Activated T-cell treated with anti-CD3 and anti-CD28 coated beads, Interleukin-2, amount 50 U/mL, for 48 hours (primary cell): ENCODE results near the gene ABL1.
A peak's percentile ranks its signal among the peaks of the same experiment; 100 is the strongest.
"Not testable (repeated sequence)": the region's sequence is repeated elsewhere in the genome, so short reads cannot be mapped to it uniquely, and the experiment has no call there.

ENCODE experiments used
- DNase-seq, 2 experiments: peaks; one replicate each; pipeline ENCODE4 v3.0.0-alpha.2; 2020

Gene ABL1

DNA sequence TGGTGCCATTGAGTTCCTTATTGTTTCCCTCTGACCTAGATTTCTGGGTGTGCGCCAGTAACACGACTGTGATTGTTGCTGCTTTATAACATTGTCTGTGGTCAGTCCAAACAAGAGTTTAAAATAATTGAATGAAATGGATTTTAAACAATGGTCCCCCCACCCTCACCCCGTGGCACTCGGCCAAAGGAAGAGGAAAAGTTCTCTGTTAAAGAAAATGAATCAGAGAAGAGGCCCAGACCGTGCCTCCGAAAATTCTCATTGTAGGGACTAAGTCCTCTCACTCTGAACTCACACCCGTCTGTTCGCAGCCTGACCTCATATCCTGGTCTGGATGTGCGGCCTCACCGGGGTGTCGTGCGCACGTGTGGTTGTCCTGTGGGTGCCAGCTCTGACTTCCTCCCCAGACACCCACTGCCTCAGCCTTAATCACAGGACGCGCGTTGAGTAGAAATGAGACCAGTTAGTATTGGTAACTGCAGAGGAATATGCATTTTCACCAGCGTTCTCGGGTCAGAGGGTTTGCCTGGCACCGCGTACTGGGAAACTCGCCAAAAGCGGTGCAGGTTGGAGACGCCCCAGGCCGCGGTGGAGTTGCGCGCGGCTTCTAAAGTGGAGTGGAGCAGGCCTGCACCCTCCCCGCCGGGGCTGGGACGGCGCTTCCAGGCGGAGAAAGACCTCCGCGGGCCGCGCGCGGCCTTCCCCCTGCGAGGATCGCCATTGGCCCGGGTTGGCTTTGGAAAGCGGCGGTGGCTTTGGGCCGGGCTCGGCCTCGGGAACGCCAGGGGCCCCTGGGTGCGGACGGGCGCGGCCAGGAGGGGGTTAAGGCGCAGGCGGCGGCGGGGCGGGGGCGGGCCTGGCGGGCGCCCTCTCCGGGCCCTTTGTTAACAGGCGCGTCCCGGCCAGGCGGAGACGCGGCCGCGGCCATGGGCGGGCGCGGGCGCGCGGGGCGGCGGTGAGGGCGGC, at the start of gene ABL1:
TSS of gene ABL1 (plus strand) at position 884 of the 966 bp plus-strand sequence. CDS start 193 bp downstream, outside the sequence.
- DNase-seq: peak; percentile 84 to 87

DNA sequence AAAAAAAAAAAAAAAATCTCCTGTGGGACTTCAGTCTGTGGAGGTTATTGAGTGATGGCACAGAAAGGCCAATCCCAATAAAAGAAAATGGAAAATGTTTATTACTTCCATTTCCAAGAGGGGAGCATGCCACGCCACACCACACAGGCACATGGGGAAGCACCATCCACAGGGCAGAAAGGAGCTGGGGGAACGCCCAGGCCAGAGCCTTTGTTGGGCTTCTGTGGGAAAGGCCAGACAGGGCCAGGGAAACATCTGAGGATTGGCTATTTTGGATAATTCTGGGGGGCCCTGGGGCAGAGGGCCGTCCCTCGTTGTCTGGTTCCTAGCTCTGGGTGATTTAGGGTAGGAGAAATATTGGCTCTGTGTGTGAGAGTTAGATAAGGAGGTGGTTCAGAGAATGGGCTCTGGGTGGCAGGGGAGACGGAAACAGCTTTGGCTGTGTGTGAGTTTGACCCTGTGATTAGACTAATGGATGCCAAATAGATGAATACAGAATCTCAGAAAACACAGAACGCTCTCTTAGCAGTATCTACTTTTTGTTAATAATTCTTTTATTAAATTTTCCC, 49.0 kb upstream of the ABL1 start:
- no peak for DNase-seq

DNA sequence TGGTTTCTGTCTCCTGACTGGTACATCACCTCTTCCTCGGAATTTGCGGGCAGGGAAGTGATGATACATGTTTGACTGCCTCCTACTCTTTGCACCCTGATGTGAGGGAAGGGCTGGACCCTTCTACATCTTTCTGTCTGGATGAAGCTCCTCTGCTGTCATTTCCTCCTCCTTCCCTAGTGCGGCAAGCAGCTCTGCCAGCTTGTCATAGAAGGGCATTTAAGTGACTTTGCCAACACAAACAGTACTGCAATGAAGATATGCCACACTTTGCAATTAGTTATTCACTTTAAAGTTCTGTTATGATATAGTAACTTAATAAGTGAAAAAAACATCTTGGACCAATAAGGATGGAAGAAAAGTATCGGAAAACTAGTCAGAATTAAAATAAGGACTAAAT, 48.5 kb upstream of the ABL1 start:
- DNase-seq: no peak

DNA sequence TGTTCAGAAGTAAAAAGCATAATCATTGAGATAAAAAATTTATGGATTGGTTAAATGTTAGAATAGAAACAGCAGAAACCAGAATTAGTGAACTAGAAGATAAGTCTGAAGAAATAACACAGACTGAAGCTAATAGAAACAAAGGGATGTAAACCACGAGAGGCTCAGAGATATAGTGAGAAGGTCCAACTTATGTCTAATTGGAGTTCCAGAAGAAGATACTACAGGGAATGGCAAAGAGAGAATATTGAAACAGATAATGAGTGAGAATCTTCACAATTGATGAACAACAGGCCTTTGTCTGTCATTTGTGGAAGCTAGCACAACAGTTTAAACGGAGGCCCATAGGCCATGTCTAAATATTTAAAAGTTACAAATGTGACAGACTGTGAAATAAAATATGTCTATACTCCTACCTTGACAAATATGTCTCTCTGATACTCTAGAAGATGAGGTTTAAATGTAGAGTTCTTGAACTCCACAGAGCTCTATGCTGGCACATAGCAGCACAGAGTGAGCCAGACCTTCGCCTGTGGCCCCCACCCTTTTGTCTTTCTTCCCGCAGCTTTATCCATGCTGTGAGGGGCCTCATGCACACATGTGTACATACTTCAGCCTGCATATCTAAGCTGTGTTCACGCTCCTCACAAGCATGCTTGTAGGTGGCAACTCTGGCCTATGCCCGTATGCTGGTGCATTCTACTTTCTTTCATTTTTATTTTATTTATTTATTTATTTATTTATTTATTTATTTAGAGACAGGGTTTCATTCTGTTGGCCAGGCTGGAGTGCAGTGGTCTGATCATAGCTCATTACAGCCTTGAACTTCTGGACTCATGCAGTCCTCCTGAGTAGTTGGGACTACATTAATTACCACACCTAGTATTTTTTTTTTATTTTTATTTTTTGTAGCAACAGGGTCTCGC, 45.0 kb upstream of the ABL1 start:
- no peak for DNase-seq

DNA sequence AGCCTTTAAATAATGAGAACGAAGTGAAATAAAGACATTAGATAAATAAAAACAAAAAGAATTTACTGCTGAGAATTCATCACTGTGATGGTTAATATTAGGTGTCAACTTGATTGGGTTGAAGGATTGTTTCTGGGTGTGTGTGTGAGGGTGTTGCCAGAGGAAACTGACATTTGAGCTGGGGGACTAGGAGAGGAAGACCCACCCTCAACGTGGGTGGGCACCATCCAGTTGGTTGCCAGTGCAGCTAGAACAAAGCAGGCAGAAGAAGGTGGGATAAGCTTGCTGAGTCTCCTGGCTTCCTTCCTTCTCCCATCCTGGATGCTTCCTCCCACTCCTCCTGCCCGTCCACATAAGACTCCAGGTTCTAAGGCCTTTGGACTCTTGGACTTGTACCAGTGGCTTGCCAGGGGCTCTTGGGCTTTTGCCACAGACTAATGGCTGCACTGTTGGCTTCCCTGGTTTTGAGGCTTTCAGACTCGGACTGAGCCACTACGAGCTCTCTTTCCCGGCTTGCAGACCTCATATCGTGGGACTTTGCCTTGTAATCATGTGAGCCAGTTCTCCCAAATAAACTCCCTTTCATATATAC, 43.7 kb upstream of the ABL1 start:
- DNase-seq: no peak

DNA sequence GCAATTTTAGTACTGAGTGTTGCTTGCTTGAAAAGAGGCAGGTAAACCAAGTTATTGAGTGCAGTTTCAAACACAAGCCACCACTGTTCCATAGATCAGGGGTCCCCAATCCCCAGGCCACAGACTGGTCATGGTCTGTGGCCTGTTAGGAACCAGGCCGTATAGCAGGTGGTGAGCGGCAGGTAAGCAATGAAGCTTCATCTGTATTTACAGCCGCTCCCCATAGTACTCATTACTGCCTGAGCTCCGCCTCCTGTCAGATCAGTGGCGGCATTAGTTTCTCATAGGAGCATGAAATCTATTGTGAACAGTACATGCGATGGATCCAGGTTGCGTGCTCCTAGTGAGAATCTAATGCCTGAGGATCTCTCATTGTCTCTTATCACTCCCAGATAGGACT, 41.5 kb upstream of the ABL1 start:
- DNase-seq: no peak

DNA sequence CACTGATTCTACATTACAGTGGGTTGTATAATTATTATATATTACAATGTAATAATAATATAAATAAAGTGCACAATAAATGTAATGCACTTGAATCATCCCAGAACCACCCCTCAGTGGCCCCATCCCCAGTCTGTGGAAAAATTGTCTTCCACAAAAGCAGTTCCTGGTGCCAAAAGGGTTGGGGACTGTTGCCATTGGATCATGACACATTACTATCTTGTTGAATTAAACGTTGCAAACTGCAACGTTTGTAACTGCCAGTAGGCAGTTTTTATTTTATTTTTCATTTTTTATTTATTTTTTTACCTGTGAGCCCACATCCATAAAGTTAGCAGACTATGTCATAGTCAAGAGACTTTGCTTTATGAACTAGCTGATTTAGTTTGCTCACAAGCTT, 41.0 kb upstream of the ABL1 start:
- DNase-seq: not testable (repeated sequence)

DNA sequence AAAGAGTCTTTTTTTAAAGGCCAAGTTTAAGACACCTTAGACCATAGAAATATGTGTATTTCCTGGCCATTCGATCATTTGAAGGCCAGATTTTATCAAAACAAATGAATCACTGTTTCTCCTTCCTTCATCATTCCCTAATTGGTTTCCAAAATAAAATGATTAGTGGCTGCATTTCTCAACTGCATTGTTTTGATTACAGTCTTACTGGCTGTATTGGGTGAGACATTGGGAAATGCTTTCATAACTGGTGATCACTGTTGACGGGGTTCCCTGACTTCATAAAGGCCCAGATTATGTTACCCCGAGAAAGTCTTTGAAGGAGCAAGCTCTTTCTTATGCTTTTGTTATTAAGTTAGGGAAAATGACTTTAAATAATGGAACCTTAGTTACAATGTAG, 40.6 kb upstream of the ABL1 start:
- not testable (repeated sequence) for DNase-seq

DNA sequence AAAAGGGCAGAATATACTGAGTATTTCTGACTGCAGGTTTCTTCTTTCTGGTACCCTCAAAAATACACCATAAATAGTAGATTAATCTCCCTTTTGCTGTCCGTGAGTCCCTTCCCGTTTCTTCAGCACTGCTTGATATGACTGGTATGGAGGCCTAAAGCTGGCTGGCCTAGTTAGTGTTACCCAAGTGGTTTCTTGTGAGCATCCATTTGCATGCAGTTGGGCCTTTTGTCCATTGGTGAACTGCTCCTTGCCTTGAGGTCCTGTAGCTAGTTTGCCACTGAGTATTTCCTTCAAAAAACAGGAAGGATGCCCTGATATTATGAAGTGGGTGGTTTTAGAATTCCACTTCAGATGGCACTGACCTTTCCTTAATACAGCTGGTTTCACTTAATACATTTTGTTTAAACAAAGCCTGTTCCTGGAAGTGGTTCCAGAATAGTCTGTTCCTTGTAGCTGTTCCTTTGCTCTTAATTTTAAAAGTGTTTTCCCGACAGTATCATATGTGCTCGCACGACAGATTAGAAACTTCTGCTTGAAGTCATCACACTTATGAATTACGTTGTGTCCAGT, 40.0 kb upstream of the ABL1 start:
- DNase-seq: no peak

DNA sequence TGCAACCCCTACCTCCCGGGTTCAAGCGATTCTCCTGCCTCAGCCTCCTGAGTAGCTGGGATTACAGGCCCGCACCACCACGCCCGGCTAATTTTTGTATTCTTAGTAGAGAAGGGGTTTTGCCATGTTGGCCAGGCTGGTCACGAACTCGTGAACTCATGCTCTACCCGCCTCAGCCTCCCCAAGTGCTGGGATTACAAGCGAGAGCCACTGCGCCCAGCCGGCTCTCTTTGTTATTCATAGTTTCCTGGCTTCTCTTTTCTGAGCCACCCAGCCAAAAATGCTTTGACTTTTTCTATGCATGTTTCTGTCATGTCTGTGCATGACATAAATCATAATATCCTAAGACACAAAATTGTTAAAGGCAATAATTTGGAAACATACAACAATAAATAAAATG, 31.9 kb upstream of the ABL1 start:
- DNase-seq: not testable (repeated sequence)

DNA sequence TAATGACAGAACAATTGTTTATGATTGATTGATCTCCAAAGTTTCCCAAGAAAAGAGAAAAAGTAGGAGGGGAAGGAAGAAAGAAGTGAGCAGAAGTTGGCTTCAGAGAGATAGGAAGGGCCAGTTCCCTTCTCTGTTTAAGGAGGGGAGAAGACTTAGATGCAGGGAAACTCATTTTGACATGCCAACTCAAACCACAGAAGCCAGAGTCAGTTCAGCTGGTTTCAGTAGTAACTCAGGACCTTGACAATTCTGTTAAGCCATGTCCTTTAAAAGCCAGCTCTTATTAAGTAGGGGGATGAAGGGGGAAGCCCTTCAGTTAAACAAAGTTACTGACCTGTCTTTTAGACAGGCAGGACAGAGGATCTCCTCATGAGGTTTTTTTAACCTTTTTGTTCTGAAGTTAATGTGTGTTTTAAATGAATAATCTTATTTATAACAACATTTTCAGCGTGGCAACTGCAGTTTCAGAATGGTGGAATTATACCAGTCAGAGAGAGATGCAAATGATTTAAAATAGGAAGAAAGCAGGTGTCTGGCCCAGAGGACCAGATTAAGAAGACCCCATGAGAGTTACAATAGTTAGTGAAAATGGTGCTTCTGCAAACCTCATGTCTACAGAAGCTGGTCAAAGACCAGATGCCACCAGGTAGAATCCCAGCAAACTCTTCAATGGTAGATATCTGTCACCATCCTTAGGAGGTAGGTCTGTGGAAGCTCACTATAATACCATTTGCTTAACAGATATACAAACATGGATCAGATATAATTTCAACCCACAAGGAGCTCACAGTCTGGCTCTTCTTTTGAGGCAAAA, 29.3 kb upstream of the ABL1 start:
- DNase-seq: no peak

DNA sequence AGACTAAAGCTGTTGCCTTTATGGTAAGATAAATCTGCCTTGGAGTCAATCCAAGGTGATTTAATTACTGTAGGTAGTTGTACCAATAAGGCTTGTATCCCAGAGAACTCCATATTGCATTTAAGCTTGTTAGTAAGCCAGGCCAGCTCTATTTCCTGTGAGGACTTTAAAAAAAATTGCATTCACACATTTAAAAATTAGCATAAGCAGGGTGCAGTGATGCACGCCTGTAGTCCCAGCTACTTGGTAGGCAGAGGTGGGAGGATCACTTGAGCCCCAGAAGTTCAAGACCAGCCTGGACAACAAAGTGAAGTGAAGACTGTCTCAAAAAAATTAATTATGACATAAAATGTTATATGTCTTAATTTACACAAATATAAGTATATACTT, 28.7 kb upstream of the ABL1 start:
- DNase-seq: no peak

DNA sequence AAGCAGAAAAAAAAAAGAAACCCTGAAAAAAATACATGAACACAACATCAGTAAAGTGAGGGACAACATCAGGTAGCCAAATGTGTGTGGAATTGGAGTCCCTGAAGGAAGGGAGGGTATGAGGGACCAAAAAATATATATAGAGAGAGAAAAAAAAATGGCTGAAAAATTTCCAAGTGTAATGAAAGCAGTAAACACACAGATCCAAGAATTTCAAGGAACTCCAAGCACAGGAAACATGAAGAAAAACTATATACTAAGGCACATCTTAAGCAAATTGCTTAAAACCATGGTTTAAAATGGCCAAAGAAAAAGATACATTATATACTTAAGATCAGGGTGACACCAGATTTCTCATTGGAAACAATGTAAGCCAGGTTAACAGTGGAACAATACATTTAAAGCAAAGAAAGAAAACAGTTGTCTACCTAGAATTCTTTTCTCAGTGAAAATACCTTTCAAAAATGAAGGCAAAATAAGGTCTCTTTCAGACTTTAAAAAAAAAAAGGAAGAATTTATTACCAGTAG, 24.4 kb upstream of the ABL1 start:
- no peak for DNase-seq

DNA sequence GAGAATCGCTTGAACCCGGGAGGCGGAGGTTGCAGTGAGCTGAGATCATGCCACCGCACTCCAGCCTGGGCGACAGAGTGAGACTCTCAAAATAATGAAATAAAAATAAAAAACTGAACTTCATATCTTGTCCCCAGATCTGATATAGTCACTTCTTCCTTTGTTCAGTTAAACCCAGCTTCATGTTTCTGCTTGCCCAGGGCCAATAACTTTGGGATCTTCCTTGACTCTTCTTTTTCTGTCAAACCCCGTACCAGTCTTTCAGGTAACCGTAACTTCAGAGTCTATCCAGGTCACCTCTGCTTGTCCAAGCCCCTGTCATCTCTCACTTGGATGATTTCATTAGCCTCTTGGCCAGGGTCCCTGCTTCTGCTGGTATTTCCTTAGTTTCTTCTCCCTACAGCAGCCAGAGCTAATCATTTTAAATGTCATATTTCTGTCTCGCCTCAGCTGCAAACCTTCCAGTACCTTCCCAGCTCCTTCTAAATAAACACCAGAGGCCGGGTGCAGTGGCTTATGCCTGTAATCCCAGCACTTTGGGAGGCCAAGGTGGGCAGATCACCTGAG, 19.7 kb upstream of the ABL1 start:
- no peak for DNase-seq

DNA sequence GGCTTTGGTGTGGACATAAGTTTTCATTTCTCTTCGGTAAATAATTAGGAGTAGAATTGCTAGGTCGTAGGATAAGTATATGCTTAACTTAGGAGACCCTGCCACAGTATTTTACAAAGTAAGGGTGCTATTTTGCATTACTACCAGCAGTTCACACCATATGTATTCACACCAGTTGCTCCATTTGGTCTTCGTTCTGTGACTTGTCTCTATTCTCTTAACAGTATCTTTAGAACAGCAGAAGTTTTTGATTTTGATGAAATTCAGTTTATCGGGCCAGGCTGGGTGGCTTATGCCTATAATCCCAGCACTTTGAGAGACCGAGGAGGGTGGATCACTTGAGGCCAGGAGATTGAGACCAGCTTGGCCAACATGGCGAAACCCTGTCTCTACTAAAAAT, 17.1 kb upstream of the ABL1 start:
- no peak for DNase-seq

DNA sequence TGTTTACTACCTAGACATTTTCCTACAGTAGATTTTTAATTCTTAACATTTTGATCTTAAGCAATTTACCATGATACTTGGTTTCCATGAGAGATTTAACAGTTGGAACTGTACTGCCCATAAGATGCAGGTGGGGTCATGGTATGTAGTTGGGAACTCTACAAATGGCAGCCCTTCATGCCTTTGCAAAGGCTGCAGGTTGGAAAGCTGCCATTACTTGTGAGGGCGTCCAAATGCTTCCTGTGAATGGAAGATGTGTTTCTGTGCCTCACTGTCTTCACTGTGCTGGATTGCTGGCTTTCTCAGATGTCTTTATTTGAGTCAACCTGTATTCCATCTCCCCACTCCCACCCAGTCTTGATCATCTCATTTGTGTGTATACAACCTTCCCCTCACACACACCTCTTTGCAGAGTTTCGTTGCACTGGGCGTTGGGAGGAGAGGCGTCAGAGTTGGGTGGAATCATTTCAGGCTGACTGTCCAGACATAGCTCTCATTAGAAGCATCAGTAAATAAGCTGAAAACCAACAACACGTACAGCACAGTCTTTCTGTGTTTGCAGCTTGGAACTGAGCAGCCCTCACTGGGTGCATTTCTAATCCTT, 14.8 kb upstream of the ABL1 start:
- DNase-seq: no peak

DNA sequence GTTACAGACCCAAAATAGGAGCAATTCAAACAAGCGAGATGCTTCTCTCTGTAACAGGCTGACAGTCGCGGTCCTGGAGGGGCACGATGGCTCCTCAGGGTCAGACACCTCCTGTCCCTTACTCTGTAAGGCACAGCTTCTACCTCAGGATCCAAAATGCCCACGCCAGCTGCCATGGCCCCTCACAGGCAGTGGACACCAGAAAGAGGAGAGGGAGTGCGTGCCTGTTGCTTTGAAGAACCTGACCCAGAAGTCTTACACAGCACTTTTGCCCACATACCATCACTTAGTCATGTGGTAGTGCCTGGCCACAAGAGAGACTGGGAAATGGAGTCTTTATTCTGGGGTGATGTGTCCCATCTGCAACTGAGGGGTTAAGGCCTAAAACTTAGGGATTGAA, 11.6 kb upstream of the ABL1 start:
- no peak for DNase-seq

DNA sequence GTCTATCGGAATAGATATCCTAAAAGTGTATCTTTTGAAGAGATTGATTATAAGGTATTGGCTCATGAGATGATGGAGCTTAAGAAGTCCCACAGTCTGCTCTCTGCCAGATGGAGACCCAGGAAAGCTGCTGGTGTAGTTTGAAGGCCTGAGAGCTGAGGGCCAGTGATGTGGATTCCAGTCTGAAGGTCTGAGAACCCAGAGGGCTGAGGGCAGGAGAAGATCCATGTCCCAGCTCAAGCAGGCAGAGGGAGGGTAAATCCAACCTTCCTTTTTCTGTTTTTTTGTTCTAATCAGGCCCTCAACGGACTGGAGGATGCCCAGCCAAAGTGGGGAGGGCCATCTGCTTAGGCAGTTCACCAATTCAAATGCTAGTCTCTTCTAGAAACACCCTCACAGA, 11.0 kb upstream of the ABL1 start:
- no peak for DNase-seq

DNA sequence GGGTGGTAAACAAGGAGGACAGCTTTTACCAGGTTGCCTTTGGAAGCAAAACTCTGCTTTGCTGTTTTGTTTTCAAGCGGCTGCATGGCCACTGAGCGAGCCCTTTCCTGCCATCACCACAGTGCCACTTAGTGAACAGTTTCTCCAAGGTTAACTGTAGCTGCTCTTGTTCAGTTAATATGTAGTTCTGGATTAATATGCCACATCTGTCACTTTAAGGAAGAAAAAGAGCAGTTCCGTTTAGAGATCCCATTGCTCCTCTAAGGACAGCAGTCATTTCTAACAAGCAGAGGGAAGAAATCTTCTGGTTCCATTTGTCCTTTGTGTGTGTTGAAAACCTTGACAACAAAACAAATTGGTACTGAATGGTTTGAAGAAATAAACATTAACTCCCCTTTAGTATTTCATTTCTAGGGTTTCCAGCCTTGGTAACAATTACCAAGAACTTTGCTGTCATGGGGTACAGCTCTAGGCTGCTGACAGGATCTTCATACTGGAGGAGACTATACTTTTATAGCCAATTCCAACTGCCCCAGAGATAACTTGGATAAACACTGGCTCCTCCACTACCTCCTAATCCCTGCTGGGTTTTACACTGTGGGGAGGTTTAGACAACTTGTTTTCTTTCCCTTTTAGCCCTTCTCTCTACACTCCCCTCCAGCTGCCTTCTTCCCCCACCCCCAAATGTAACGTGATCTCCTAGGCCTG, 10.3 kb upstream of the ABL1 start:
- DNase-seq: no peak

DNA sequence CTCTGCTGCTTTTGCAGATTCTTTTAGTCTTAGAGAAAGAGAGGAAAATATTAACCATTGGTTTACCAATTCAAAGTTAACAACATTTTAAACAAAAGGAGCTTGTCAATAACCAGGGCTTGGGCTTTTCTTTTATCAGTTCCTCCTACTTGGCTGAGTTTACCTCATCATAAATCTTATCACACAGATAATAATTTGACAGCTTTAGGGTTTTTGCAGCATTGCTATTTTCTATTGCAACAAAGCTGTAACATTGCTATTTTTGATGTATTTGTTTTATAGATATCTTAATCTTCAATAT, 9.8 kb upstream of the ABL1 start:
- no peak for DNase-seq
